Activated T-helper 2 cell treated with anti-CD3 and anti-CD28 coated beads, Interferon-gamma antibody, Interleukin-2, Interleukin-4, amounts not matched to agents 10 μg/mL and 5 μg/mL and 100 μg/mL, durations not matched to agents 14 hours and 24 hours and 36 hours (primary cell): ENCODE results near the gene FBXO41. TPM values are rescaled to one million over a fixed set of nuclear protein-coding genes. Genes with fewer than 3 reads are reported as not detected.
A peak's percentile ranks its signal among the peaks of the same experiment; 100 is the strongest.

ENCODE experiments used
- DNase-seq: peaks from one replicate; pipeline ENCODE4 v3.0.0; 2021; ENCODE audit warnings: low spot score
- H3K27ac Mint-ChIP-seq: one replicate; pipeline ENCODE4 v1.8.0; 2021; ENCODE audit warnings: mixed read lengths
- H3K27me3 Mint-ChIP-seq: one replicate; pipeline ENCODE4 v1.8.0; 2021; ENCODE audit warnings: low read depth, mixed read lengths
- H3K36me3 Mint-ChIP-seq: one replicate; pipeline ENCODE4 v1.8.0; 2021; ENCODE audit warnings: low read depth, mixed read lengths
- H3K4me1 Mint-ChIP-seq: one replicate; pipeline ENCODE4 v1.8.0; 2021; ENCODE audit warnings: low read depth, mixed read lengths
- H3K4me3 Mint-ChIP-seq: one replicate; pipeline ENCODE4 v1.8.0; 2021; ENCODE audit warnings: low read depth, mild to moderate bottlenecking, moderate library complexity, mixed read lengths
- H3K9me3 Mint-ChIP-seq: one replicate; pipeline ENCODE4 v1.8.0; 2021; ENCODE audit warnings: mixed read lengths
- intact Hi-C: fragments of 100-400 bp; cut with micrococcal nuclease; formaldehyde crosslinking; loops from one replicate; pipeline ENCODE4 v1.15.1; 2023
- total RNA-seq: library from RNA; stranded (reverse); gene quantifications from 2 replicates; pipeline ENCODE4 v1.2.3, GENCODE V29; 2022

The FBXO41 gene
- total RNA-seq = 25.3 and 25.7 TPM in 2 replicates

GRCh38 chr2:73284296-73285158, at the start of gene FBXO41:
FBXO41 (minus strand) TSS chr2:73284478; CDS start chr2:73269630, 14,848 bp downstream.
- Mint-ChIP-seq H3K36me3 (no peaks in the 10 kb centered on the region), H3K4me3 (peak within 1 kb of the TSS; percentile 78), H3K27ac (peak within 1 kb of the TSS; percentile 53), H3K27me3 (peaks cover 26% of the 10 kb centered on the region), H3K4me1 (peaks cover 13% of the 10 kb centered on the region), H3K9me3 (no peaks in the 10 kb centered on the region)
- DNase-seq = peak; percentile 68
- intact Hi-C loops = loop anchor here (2.0 kb wide), 1 partner anchor 214 kb away; the partner anchor contains the start of gene SFXN5

GRCh38 chr2:73334045-73334444, 49.8 kb upstream of the FBXO41 start:
- Mint-ChIP-seq H3K27me3 (peaks cover 15% of the 10 kb centered on the region), H3K4me1 (peaks cover 3% of the 10 kb centered on the region), H3K9me3 (no peaks in the 10 kb centered on the region), H3K36me3 (no peaks in the 10 kb centered on the region), H3K27ac (no peak overlapping the region), H3K4me3 (no peak overlapping the region)
- DNase-seq = no peak
- intact Hi-C loops = no loop called here

GRCh38 chr2:73333564-73333963, 49.3 kb upstream of the FBXO41 start:
- H3K4me3 Mint-ChIP-seq = no peak overlapping the region
- DNase-seq = no peak
- no peaks in the 10 kb centered on the region for H3K9me3 Mint-ChIP-seq
- H3K27me3 Mint-ChIP-seq = peaks cover 16% of the 10 kb centered on the region
- H3K27ac Mint-ChIP-seq = no peak overlapping the region
- H3K4me1 Mint-ChIP-seq = peaks cover 3% of the 10 kb centered on the region
- no peaks in the 10 kb centered on the region for H3K36me3 Mint-ChIP-seq
- intact Hi-C loops = no loop called here

GRCh38 chr2:73324126-73324725, 39.9 kb upstream of the FBXO41 start:
- Mint-ChIP-seq H3K9me3 (no peaks in the 10 kb centered on the region), H3K4me3 (no peak overlapping the region), H3K36me3 (no peaks in the 10 kb centered on the region), H3K4me1 (no peaks in the 10 kb centered on the region), H3K27me3 (peaks cover 13% of the 10 kb centered on the region), H3K27ac (no peak overlapping the region)
- intact Hi-C loops = no loop called here
- DNase-seq = no peak

- peaks cover 11% of the 10 kb centered on the region for H3K27me3 Mint-ChIP-seq
- no peak overlapping the region for H3K4me3 Mint-ChIP-seq
- H3K9me3 Mint-ChIP-seq = no peaks in the 10 kb centered on the region
- intact Hi-C loops = no loop called here
- H3K27ac Mint-ChIP-seq = no peak overlapping the region
- H3K36me3 Mint-ChIP-seq = no peaks in the 10 kb centered on the region
- no peaks in the 10 kb centered on the region for H3K4me1 Mint-ChIP-seq
- DNase-seq = no peak
These were observed 39.3 kb upstream of the FBXO41 start for GRCh38 chr2:73323551-73323950.

GRCh38 chr2:73314441-73314840, 30.2 kb upstream of the FBXO41 start:
- intact Hi-C loops = no loop called here
- Mint-ChIP-seq H3K4me3 (no peak overlapping the region), H3K4me1 (no peaks in the 10 kb centered on the region), H3K9me3 (no peaks in the 10 kb centered on the region), H3K27ac (no peak overlapping the region), H3K36me3 (no peaks in the 10 kb centered on the region), H3K27me3 (peaks cover 5% of the 10 kb centered on the region)
- no peak for DNase-seq

GRCh38 chr2:73307720-73308119, 23.4 kb upstream of the FBXO41 start:
- H3K9me3 Mint-ChIP-seq = no peaks in the 10 kb centered on the region
- intact Hi-C loops = no loop called here

GRCh38 chr2:73301636-73302035, 17.4 kb upstream of the FBXO41 start:
- H3K27me3 Mint-ChIP-seq = peaks cover 42% of the 10 kb centered on the region
- H3K36me3 Mint-ChIP-seq = no peaks in the 10 kb centered on the region
- H3K4me1 Mint-ChIP-seq = no peaks in the 10 kb centered on the region
- intact Hi-C loops = no loop called here
- no peaks in the 10 kb centered on the region for H3K9me3 Mint-ChIP-seq
- H3K4me3 Mint-ChIP-seq = no peak overlapping the region
- no peak for DNase-seq
- no peak overlapping the region for H3K27ac Mint-ChIP-seq

More at GRCh38 chr2:73307720-73308119, 23.4 kb upstream of the FBXO41 start:
- H3K36me3 Mint-ChIP-seq = no peaks in the 10 kb centered on the region
- no peaks in the 10 kb centered on the region for H3K4me1 Mint-ChIP-seq
- H3K27ac Mint-ChIP-seq = no peak overlapping the region
- H3K27me3 Mint-ChIP-seq = peaks cover 22% of the 10 kb centered on the region
- H3K4me3 Mint-ChIP-seq = no peak overlapping the region
- DNase-seq = no peak

- intact Hi-C loops = no loop called here
- H3K4me3 Mint-ChIP-seq = no peak overlapping the region
- no peaks in the 10 kb centered on the region for H3K4me1 Mint-ChIP-seq
- H3K36me3 Mint-ChIP-seq = no peaks in the 10 kb centered on the region
- peaks cover 47% of the 10 kb centered on the region for H3K27me3 Mint-ChIP-seq
- no peak for DNase-seq
- no peaks in the 10 kb centered on the region for H3K9me3 Mint-ChIP-seq
- H3K27ac Mint-ChIP-seq = no peak overlapping the region
These were observed 16.6 kb upstream of the FBXO41 start for GRCh38 chr2:73300926-73301325.

- no peak overlapping the region for H3K4me3 Mint-ChIP-seq
- H3K27me3 Mint-ChIP-seq = peaks cover 56% of the 10 kb centered on the region
- intact Hi-C loops = loop anchor here (10.0 kb wide), 1 partner anchor 373 kb away; no protein-coding TSS in a partner anchor
- no peak for DNase-seq
- no peaks in the 10 kb centered on the region for H3K4me1 Mint-ChIP-seq
- no peaks in the 10 kb centered on the region for H3K36me3 Mint-ChIP-seq
- no peak overlapping the region for H3K27ac Mint-ChIP-seq
- no peaks in the 10 kb centered on the region for H3K9me3 Mint-ChIP-seq
These were observed 13.3 kb upstream of the FBXO41 start for GRCh38 chr2:73297586-73297985.

GRCh38 chr2:73297151-73297559, 12.9 kb upstream of the FBXO41 start:
- Mint-ChIP-seq H3K9me3 (no peaks in the 10 kb centered on the region), H3K4me1 (no peaks in the 10 kb centered on the region), H3K27ac (no peak overlapping the region), H3K4me3 (no peak overlapping the region), H3K27me3 (peaks cover 55% of the 10 kb centered on the region), H3K36me3 (no peaks in the 10 kb centered on the region)
- no peak for DNase-seq
- intact Hi-C loops = loop anchor here (10.0 kb wide), 1 partner anchor 372 kb away; no protein-coding TSS in a partner anchor

- no peak overlapping the region for H3K4me3 Mint-ChIP-seq
- no peak for DNase-seq
- H3K9me3 Mint-ChIP-seq = no peaks in the 10 kb centered on the region
- H3K36me3 Mint-ChIP-seq = no peaks in the 10 kb centered on the region
- H3K4me1 Mint-ChIP-seq = peaks cover 5% of the 10 kb centered on the region
- intact Hi-C loops = loop anchor here (10.0 kb wide), 1 partner anchor 371 kb away; no protein-coding TSS in a partner anchor
- H3K27ac Mint-ChIP-seq = no peak overlapping the region
- H3K27me3 Mint-ChIP-seq = peaks cover 57% of the 10 kb centered on the region
These were observed 11.6 kb upstream of the FBXO41 start for GRCh38 chr2:73295751-73296400.
